ENCODE results near the gene ISLR. TPM values are rescaled to one million over a fixed set of nuclear protein-coding genes. Genes with fewer than 3 reads are reported as not detected.

ISLR gene
- total RNA-seq, 2 donors from 2014 or later: 10.5 to 15.8 TPM

DNA sequence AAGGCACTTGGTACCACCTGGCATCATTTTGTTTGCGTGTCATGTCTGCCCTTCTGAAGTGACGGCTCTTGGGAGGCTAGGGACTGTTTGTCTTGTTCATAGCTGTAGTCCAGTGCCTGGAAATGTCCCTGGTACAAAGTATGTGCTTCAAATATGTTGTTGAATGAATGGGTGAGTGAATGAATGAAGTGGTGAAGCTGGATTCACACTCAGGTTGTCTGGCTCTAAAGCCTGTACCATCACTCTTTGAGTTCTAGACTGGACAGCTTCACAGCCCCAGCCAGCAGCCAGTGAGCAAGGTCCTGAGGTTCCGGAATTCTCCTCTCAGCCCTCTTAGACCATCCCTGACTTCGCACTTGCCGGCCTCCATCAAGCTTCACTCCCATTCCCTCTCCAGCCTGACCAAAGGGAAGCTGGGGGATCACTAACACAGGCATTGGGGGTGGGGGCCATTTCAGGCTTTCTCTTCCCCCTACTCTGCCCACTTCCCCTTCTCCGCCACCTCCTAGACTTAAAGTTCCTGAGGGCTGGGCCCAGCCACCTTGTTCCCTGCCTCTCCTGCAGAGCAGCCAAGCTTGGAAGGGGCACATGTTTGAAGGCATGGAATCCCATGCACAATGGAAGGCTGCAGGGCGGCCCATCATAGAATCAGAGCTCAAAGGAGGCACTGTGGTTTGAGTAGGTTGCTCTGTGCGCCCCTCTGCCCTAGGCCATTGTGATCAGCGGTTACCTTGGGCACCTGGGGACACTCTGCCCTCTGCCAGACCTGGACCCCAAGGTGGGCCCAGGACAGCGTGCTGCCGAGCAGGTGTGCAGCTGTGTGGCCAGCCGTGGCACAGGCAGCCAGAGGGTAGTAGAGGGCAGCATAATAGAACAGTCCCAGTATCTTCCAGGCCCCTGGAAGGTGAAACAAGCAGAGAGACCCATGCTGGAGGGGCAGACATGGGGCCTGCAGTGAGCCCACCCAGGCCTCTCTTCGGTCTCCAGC is 21.4 kb downstream of the ISLR start:
- TF ChIP-seq POLR2A (IDR thresholded peaks at IDR 0.05): no peak
- TF ChIP-seq, protein P1, sequence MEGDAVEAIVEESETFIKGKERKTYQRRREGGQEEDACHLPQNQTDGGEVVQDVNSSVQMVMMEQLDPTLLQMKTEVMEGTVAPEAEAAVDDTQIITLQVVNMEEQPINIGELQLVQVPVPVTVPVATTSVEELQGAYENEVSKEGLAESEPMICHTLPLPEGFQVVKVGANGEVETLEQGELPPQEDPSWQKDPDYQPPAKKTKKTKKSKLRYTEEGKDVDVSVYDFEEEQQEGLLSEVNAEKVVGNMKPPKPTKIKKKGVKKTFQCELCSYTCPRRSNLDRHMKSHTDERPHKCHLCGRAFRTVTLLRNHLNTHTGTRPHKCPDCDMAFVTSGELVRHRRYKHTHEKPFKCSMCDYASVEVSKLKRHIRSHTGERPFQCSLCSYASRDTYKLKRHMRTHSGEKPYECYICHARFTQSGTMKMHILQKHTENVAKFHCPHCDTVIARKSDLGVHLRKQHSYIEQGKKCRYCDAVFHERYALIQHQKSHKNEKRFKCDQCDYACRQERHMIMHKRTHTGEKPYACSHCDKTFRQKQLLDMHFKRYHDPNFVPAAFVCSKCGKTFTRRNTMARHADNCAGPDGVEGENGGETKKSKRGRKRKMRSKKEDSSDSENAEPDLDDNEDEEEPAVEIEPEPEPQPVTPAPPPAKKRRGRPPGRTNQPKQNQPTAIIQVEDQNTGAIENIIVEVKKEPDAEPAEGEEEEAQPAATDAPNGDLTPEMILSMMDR (IDR thresholded peaks at IDR 0.05): no peak
- H3K36me3 ChIP-seq (replicated peaks in 1 of 2; ENCODE audit: insufficient read depth in 1 of 2, low read depth in 2 of 2): no peaks in the 10 kb centered on the region
- no peaks in the 10 kb centered on the region for H3K27me3 ChIP-seq
- ATAC-seq: no peak
- 77 to 89% methylated on average over 7 to 13 of the region's 13 CpGs for WGBS, 2 donors
- H3K27ac ChIP-seq: no peak overlapping the region
- no peaks in the 10 kb centered on the region for H3K4me1 ChIP-seq
- no peak overlapping the region for H3K4me3 ChIP-seq
- intact Hi-C loops (cut with DNase I): no loop called here
- no peak for DNase-seq
- H3K9me3 ChIP-seq: no peaks in the 10 kb centered on the region

GRCh38 chr15:74196175-74196574 is 22.7 kb downstream of the ISLR start:
- ATAC-seq (peak; percentile 18), DNase-seq (peak in 3 of 4 donors; percentile 44 to 56 (median 52))
- Histone ChIP-seq H3K4me1 (peaks cover 10% of the 10 kb centered on the region), H3K36me3 (replicated peaks in 1 of 2; ENCODE audit: insufficient read depth in 1 of 2, low read depth in 2 of 2) (no peaks in the 10 kb centered on the region), H3K4me3 (no peak overlapping the region), H3K9me3 (no peaks in the 10 kb centered on the region), H3K27me3 (no peaks in the 10 kb centered on the region), H3K27ac (no peak overlapping the region)
- 45 to 60% methylated on average over 4 to 7 of the region's 7 CpGs for WGBS, 2 donors
- intact Hi-C loops (cut with DNase I): no loop called here
- TF ChIP-seq, protein P1 (IDR thresholded peaks at IDR 0.05): no peak
- no peak for TF ChIP-seq POLR2A (IDR thresholded peaks at IDR 0.05)

- Histone ChIP-seq H3K9me3 (no peaks in the 10 kb centered on the region), H3K27ac (no peak overlapping the region), H3K4me3 (no peak overlapping the region), H3K27me3 (peaks cover 0 to under 1% of the 10 kb centered on the region in 2 donors), H3K36me3 (replicated peaks in 1 of 2; ENCODE audit: insufficient read depth in 1 of 2, low read depth in 2 of 2) (no peaks in the 10 kb centered on the region), H3K4me1 (peaks cover 10% of the 10 kb centered on the region)
- DNase-seq: no peak
- intact Hi-C loops (cut with DNase I): no loop called here
- 99% methylated on average over 9 of the region's 9 CpGs; no CpG with 5 or more reads in 1 of the 2 donors for WGBS, 2 donors
- no peak for TF ChIP-seq POLR2A (IDR thresholded peaks at IDR 0.05)
- TF ChIP-seq, protein P1 (IDR thresholded peaks at IDR 0.05): no peak
- ATAC-seq: no peak
Measured at GRCh38 chr15:74197176-74197965, 23.9 kb downstream of the ISLR start.

- TF ChIP-seq, protein P1 (IDR thresholded peaks at IDR 0.05): no peak
- no peak for TF ChIP-seq POLR2A (IDR thresholded peaks at IDR 0.05)
- Histone ChIP-seq H3K27me3 (peaks cover 0 to 3% of the 10 kb centered on the region in 2 donors), H3K27ac (no peak overlapping the region), H3K36me3 (replicated peaks in 1 of 2; ENCODE audit: insufficient read depth in 1 of 2, low read depth in 2 of 2) (no peaks in the 10 kb centered on the region), H3K4me1 (peaks cover 10% of the 10 kb centered on the region), H3K9me3 (no peaks in the 10 kb centered on the region), H3K4me3 (no peak overlapping the region)
- intact Hi-C loops (cut with DNase I): no loop called here
- WGBS, 2 donors: 89 to 92% methylated on average over 5 to 6 of the region's 6 CpGs
- no peak for ATAC-seq
- DNase-seq: no peak
Measured at GRCh38 chr15:74199297-74199652, 25.8 kb downstream of the ISLR start.

Measured in body of pancreas (tissue), 4 donors.